Measurements from ENCODE around the gene PARP8. TPM values are rescaled to one million over a fixed set of nuclear protein-coding genes. Genes with fewer than 3 reads are reported as not detected.

PARP8 gene
- total RNA-seq, 1 donor from 2014 or later, result 13.6 TPM

- Mint-ChIP-seq H3K9me3 (ENCODE audit: unreplicated experiment) (no peaks in the 10 kb centered on the region), H3K27ac (ENCODE audit: unreplicated experiment) (no peak overlapping the region), H3K36me3 (ENCODE audit: low read depth, unreplicated experiment) (no peaks in the 10 kb centered on the region), H3K27me3 (ENCODE audit: unreplicated experiment) (no peaks in the 10 kb centered on the region), H3K4me3 (ENCODE audit: unreplicated experiment) (no peak overlapping the region), H3K4me1 (ENCODE audit: unreplicated experiment) (peaks cover 8% of the 10 kb centered on the region)
- TF ChIP-seq CTCF (IDR thresholded peaks at IDR 0.05; ENCODE audit: unreplicated experiment), result no peak
- no peak for DNase-seq (ENCODE audit: low spot score)
Observed at GRCh38 chr5:50889790-50890189, 223.4 kb downstream of the PARP8 start.

Other genes starting within 250 kb of the PARP8 start
- 27.5 TPM for gene EMB, start 225.3 kb upstream of the PARP8 start, total RNA-seq (ENCODE audit: unreplicated experiment)